LoVo (cell line): ENCODE measurements around the gene CEP192.
A peak's percentile ranks its signal among the peaks of the same experiment; 100 is the strongest.
"Not testable (repeated sequence)": the region's sequence is repeated elsewhere in the genome, so short reads cannot be mapped to it uniquely, and the experiment has no call there.

Experiments used
- DNase-seq: peaks from one replicate; pipeline ENCODE4 v3.0.0-alpha.2; 2016; ENCODE audit warnings: low spot score

CEP192 gene

DNA sequence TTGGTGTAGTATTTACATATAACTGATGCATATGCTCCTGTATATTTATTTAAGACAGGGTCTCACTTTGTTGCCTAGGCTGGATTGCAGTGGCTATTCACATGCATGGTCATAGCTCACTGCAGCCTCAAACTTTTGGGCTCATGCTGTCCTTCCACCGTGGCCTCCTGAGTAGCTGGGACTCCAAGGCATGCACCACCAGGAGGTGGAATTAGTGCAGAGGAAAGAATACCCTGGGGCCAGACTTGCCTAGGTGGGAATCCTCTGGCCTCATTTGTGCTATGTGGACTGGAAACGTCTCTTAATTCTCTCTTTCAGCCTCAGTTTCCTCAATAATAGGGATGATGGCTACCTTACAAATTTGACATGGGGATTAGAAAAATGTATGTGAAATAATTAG, 2.3 kb downstream of the CEP192 start:
- no peak for DNase-seq

DNA sequence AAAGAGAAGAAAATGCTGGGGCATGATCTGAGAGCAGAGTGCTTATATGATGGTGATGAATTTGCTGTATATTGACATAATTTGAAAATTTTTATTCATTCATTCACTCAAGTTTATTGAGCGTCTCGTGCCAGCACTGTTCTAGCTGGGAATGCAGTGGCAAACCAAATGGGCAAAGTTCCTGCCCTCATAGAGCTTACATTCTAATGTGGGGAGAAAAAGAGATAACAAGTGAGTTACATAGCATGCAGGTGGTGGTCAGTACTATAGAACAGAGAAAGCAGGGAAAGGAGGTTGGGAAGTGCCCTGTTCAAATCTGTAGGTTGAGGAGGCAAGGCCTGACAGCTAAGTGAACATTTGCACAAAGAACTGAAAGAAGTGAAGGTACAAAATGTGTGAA, 4.3 kb downstream of the CEP192 start:
- DNase-seq: no peak

DNA sequence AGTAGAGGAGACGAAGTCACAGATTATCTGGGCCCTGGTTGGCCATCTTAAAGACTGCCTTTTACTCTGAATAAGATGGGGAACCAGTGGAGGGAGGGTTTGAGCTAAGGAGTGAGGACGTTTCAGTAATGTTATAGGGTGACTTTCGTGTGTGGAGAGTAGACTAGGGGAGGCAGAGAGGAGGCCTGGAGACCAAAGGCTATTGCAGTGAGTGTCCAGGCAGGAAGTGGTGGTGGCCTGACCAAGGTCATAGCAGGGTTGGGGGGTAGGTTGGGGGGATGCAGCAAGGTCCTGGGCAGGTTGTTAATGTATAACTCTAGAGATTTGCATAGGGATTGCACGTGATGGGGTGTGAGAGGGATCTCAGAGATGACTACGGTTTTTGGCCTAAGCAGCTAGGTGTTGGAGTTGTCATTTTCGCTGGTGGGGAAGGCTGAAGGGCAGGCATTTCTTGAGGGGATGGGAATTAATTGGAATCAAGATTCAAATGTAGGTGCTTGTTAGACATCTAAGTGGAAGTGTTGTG, 4.9 kb downstream of the CEP192 start:
- no peak for DNase-seq

GRCh38 chr18:12996661-12997292, 5.6 kb downstream of the CEP192 start:
- DNase-seq: no peak

- DNase-seq: not testable (repeated sequence)
These were observed 6.2 kb downstream of the CEP192 start for GRCh38 chr18:12997330-12997729.

DNA sequence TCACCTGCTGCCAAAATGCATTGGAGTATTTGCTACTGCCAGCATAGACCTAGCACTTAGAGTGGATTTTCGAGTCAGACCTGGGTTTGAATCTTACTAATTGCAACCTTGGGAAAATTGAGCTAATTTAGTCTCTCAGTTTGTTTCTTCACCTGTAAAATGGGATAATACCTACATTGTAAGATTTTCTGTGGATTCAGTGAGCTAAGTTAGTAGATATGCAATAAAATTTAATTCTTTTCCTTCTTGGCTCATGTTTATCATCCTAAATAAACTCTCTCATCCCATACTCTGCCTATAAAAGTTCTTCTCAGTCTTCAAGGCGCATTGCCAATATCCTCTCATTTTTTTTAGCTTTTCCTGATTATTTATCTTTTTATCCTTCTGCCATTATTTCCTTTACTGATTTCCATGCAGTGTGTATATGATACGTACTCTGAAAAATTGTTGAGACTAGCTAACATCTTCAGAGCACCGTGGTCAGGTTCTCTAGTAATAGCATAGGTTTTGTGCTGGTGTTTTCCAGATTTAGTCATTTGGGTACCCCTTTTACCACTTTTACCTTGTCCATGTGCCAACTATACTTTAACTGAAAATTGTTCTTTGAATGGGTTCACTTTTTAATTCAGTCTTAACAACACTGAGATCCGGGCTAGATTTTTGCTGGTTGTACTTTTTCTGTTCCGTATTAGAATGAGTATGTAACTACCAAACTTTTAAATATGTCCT, 7.3 kb downstream of the CEP192 start:
- no peak for DNase-seq

- DNase-seq: peak; percentile 27
These were observed 12.3 kb downstream of the CEP192 start for GRCh38 chr18:13003466-13003896.

DNA sequence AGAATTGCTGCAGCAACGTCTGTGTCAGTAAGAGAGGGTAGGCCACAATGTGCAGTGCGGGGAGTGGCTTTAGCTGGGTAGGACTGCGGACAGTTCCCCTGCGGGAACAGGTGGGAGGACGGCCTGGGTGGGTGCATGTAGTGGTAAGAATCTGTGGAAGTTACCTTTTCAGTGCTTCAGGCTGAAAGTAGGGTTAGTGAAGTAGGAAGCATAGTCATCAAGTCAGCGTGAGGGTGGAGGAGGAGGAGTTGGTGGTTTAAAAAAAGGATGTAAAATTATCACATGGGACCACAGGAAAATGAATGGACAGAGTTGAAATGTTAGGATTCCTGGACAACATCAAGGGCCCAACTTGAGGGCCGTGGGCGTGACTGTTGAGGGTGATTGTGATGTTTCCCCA, 13.2 kb downstream of the CEP192 start:
- no peak for DNase-seq

DNA sequence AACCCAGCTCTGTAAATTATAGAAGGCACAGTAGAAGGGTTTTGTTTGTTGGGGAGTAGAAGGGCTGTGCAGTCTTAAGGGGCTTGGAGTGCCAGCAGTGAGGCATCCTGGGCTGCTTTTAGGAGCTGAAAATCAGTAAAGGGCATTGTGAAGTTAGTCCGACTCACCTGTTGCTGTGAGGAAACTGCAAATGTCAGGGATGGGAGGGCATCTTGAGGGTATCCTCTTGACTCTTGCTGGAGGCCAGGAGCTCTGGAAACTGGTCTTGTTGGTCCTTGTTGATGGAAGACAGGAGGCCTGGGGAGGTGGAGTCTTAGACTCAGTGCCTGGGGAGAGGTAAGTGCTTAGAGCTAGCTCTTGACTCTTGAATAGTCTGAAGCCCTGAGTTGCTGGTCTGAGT, 14.1 kb downstream of the CEP192 start:
- no peak for DNase-seq

GRCh38 chr18:13006531-13007247, 15.5 kb downstream of the CEP192 start:
- DNase-seq: no peak

GRCh38 chr18:13007248-13007560, 16.0 kb downstream of the CEP192 start:
- no peak for DNase-seq

GRCh38 chr18:13011719-13012118, 20.6 kb downstream of the CEP192 start:
- no peak for DNase-seq

GRCh38 chr18:13014232-13014631, 23.1 kb downstream of the CEP192 start:
- no peak for DNase-seq

GRCh38 chr18:13014818-13015217, 23.7 kb downstream of the CEP192 start:
- DNase-seq: no peak

DNA sequence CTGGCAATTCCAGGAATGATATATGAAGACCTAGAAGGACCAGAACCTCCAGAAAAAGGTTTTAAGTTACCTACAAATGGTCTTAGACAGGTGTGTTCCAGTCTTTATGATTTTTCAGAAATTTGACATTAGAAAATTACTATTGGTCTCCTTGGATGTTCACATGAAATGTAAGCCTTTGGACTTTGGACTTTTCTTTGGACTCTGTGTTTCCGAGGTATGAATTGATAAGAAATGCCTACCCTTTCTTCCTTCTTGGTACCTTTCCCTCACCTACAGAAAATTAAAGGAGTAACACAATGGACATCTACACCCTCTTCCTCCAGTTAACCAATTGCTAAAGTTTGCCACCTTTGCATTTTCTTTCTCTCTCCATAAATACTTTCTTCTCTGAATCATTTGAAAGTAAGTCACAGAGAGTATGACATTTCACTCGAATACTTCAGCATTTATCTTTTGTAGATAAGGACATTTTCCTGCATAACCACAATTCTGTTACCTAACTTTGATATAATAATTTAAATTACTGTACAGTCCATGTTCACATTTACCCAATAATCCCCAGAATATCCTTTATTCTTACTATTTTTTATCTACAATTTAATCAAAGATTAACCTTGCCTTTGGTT, 26.2 kb downstream of the CEP192 start:
- DNase-seq: no peak

- no peak for DNase-seq
These were observed 27.2 kb downstream of the CEP192 start for GRCh38 chr18:13018374-13018773.

DNA sequence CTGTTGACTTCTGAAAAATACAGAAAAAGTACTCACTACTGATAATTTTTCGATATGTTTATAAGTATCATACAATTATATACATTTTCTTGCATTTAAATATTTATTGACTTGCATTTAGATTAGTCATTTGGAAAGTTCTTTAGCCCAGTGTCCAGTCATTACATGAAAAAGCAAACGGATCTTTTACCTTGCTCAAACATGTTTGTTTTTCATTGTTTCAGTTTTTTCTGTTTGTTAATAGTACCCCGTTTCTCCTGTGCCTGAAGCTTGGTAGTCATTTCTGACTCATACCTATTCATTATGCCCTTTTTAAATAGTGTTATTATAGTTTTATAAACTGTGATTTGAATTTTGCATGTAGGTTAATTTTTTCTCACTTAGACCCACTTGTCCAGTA, 28.1 kb downstream of the CEP192 start:
- no peak for DNase-seq

DNA sequence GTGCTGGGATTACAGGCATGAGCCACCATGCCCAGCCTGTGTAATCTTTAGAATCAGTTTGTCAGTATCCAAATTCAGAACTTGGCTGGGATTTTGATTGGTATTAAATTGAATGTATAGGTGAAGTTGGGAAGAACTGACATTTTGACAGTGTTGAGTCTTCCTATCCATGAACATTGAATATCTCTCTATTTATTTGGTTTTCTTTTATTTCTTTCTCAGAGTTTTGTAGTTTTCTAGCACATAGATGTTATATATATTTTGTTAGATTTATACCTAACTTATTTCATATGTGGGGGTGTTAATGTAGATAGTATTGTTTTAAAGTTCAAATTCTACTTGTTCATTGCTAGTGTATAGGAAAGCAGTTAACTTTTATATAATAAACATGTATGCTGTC, 31.5 kb downstream of the CEP192 start:
- DNase-seq: no peak

DNA sequence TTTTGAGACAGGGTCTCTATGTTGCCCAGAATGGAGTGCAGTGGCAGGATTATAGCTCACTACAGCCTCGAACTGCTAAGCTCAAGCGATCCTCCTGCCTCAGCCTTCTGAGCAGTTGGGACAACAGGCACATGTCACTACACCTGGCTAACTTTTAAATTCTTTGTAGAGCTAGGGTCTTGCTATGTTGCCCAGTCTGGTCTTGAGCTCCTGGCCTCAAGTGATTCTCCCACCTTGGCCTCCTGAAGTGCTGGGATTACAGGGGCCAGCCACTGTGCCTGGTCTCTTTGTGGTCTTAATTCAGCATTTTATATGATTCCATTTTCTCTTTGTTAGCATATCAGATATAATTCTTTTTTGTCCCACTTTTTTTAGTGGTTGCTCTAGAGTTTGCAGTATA, 34.1 kb downstream of the CEP192 start:
- DNase-seq: no peak

GRCh38 chr18:13026583-13027270, 35.6 kb downstream of the CEP192 start:
- DNase-seq: no peak

DNA sequence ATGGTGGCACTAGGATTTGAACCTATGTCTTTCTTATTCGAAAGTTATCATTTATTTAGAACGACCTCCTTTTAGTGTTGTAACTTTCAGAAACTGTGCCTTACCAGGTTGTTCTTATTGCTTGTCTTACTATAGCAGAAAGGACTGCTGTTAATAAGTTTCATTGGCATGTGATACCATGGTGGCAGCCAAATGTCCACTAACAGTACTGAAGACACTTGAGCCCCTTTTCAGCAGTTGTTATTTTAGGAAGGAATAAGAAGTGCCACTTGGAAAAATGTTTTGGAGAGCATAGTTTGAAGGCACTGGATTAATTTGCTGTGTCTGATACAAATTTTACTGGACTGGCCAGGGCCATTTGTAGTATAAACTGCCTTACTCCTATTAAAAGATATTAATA, 37.7 kb downstream of the CEP192 start:
- DNase-seq: no peak

DNA sequence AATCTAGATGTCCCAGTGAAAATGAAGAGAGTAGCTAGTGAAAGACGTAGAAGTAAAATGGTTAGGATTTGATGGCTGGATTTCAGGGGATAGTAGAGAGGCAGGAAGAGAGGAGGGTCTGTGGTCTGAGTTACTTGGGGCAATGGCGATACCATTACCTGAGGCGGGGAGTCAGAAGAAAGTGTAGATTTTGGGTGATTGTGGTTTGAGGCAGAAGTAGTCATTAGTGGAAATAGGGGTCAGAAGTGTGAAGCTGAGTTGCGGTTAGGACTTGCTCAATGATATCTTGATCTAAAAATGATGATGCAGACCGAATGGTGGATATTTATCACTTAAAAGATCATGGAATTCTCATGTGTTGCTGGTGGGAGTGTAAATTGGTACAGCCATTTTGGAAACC, 41.0 kb downstream of the CEP192 start:
- no peak for DNase-seq
